AG04449 (cell line): ENCODE measurements around the gene PRAMEF12.
"Not testable (repeated sequence)": the region's sequence is repeated elsewhere in the genome, so short reads cannot be mapped to it uniquely, and the experiment has no call there.

Experiments used
- CTCF ChIA-PET: fragments of 350-600 bp; formaldehyde crosslinking; extraction: SDS; loops from one replicate; lab custom pipeline; 2021; ENCODE audit warnings: antibody characterized with exemption; lab: Yijun Ruan, JAX
- POLR2A ChIA-PET: fragments of 400-600, 350-600 bp; formaldehyde crosslinking; extraction: SDS; loops from one replicate; lab custom pipeline; 2020; ENCODE audit warnings: antibody characterized with exemption, inconsistent platforms; lab: Yijun Ruan, JAX
- DNase-seq: peaks from one replicate; pipeline ENCODE4 v3.0.0-alpha.2; 2010; ENCODE audit warnings: low read depth, low spot score
- H3K4me3 ChIP-seq: 2 replicates; pipeline ENCODE4 v1.5.1; 2011; ENCODE audit warnings: low read depth, mild to moderate bottlenecking, control low read depth, low read length
- TF ChIP-seq, protein P1 (sequence below): IDR thresholded peaks from one replicate; pipeline ENCODE4 v1.5.1; 2011; ENCODE audit warnings: mild to moderate bottlenecking, moderate library complexity, low read length, control low read depth, inconsistent platforms; ENCODE audit not compliant: insufficient read depth; ENCODE audit errors: missing control alignments

Gene PRAMEF12

DNA sequence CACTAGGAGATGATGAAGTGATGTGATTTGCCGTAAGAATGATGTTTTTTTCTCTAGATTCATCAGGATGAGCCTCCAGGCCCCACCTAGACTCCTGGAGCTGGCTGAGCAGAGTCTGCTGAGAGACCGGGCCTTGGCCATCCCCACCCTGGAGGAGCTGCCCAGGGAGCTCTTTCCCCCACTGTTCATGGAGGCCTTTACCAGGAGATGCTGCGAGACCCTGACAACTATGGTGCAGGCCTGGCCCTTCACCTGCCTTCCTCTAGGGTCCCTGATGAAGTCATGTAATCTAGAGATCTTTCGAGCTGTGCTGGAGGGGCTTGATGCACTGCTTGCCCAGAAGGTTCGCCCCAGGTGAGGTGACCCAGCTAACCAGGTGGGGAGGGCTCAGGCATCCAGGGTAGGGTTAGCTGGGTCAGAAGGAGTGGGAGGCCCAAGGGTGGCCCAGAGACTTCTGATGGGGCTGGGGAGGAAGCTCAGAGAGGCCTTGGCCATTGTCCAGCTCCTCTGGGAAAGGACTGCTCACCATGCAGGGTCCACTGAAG lies 1.3 kb downstream of the PRAMEF12 start:
- CTCF ChIA-PET = no interaction called here
- TF ChIP-seq, protein P1, sequence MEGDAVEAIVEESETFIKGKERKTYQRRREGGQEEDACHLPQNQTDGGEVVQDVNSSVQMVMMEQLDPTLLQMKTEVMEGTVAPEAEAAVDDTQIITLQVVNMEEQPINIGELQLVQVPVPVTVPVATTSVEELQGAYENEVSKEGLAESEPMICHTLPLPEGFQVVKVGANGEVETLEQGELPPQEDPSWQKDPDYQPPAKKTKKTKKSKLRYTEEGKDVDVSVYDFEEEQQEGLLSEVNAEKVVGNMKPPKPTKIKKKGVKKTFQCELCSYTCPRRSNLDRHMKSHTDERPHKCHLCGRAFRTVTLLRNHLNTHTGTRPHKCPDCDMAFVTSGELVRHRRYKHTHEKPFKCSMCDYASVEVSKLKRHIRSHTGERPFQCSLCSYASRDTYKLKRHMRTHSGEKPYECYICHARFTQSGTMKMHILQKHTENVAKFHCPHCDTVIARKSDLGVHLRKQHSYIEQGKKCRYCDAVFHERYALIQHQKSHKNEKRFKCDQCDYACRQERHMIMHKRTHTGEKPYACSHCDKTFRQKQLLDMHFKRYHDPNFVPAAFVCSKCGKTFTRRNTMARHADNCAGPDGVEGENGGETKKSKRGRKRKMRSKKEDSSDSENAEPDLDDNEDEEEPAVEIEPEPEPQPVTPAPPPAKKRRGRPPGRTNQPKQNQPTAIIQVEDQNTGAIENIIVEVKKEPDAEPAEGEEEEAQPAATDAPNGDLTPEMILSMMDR = no peak
- no peak for DNase-seq
- no peak overlapping the region for H3K4me3 ChIP-seq
- POLR2A ChIA-PET = no interaction called here

DNA sequence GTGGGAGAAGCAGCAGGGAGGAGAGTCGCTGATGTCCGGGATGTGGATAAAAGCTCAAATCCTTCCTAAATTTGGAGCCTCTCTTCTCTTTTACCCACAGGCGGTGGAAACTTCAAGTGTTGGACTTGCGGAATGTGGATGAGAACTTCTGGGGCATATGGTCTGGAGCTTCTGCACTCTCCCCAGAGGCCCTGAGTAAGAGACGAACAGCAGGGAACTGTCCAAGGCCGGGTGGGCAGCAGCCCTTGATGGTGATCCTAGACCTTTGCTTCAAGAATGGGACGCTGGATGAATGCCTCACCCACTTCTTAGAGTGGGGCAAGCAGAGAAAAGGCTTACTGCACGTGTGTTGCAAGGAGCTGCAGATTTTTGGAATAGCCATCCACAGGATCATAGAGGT lies 1.9 kb downstream of the PRAMEF12 start:
- POLR2A ChIA-PET = no interaction called here
- TF ChIP-seq, protein P1 = no peak

DNA sequence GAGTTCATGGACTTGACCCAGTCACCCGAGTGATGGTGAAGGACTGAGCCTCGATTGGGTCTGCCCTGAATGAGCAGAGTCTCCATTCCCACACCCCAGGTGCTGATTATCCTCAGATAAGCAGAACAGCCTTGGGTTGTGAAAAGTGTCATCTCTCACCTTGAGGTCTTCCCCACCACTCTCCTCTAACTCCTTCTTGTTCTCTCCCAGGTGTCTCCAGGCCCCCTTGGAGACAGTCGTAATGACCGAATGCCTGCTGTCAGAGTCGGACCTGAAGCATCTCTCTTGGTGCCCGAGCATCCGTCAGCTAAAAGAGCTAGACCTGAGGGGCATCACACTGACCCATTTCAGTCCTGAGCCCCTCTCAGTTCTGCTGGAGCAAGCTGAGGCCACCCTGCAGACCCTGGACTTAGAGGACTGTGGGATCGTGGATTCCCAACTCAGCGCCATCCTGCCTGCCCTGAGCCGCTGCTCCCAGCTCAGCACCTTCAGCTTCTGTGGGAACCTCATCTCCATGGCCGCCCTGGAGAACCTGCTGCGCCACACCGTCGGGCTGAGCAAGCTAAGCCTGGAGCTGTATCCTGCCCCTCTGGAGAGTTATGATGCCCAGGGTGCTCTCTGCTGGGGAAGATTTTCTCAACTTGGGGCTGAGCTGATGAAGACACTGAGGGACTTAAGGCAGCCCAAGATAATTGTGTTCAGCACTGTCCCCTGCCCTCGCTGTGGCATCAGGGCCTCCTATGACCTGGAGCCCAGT lies 3.4 kb downstream of the PRAMEF12 start:
- POLR2A ChIA-PET = no interaction called here
- TF ChIP-seq, protein P1 = no peak
- CTCF ChIA-PET = no interaction called here
- no peak for DNase-seq
- H3K4me3 ChIP-seq = no peak overlapping the region

More for the DNA sequence above, 1.9 kb downstream of the PRAMEF12 start:
- no peak overlapping the region for H3K4me3 ChIP-seq
- no peak for DNase-seq
- CTCF ChIA-PET = no interaction called here

DNA sequence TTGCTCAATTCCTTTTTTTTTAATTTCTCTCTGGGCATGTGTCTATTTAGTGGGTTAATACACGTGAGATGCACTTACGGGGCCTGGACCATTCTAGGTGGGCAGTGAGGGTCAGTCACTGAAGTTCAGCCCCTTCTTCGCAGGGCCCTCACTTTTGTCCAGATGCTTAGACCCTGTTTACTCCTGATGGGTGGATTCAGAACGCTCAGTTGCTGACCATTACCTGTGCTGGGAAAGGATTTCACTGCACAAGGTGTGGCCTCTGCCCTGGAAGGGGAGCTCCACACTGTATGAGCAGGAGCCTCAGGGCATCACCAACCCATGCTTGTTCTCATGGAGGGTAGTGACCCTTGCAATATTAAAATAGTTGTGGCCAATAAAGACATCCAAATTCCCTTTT lies 4.5 kb downstream of the PRAMEF12 start:
- POLR2A ChIA-PET = no interaction called here
- CTCF ChIA-PET = no interaction called here
- no peak overlapping the region for H3K4me3 ChIP-seq
- no peak for DNase-seq
- TF ChIP-seq, protein P1 = no peak

DNA sequence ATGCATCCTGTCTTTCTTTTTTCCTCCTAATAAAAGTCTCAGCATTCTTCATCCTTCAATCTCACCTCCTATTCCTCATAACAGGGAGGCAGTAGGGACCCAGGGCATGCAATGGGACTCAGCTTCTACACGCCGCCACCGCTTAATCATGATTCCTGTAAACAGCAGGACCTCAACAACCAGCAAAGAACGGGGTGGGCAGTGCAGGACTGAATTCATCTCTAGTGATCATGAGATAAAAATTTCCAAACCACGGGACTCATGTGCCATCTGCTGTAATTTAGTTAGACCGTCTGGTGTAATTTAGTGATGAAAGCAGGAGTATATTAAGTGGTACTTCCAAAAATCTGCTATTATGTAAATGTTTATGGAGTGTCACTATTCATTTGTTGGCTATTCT lies 5.4 kb downstream of the PRAMEF12 start:
- ChIA-PET CTCF (no interaction called here), POLR2A (no interaction called here)
- TF ChIP-seq, protein P1 = no peak
- no peak for DNase-seq
- no peak overlapping the region for H3K4me3 ChIP-seq

DNA sequence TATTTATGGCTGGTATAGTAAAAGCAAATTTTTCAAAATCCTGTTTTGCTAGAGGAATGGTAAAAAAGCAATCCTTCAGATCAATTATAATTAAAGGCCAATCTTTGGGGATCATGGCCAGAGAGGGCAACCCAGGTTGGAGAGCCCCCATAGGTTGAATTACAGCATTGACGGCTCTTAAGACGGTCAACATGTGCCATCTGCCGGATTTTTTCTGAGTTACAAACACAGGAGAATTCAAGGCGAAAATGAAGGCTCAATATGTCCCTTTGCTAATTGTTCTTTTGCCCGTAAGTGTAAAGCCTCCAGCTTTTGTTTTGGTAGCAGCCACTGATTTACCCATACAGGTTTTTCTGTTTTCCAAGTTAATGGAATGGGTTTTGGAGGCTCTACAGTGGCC lies 8.0 kb downstream of the PRAMEF12 start:
- CTCF ChIA-PET, POLR2A ChIA-PET, H3K4me3 ChIP-seq, DNase-seq: not testable (repeated sequence)

DNA sequence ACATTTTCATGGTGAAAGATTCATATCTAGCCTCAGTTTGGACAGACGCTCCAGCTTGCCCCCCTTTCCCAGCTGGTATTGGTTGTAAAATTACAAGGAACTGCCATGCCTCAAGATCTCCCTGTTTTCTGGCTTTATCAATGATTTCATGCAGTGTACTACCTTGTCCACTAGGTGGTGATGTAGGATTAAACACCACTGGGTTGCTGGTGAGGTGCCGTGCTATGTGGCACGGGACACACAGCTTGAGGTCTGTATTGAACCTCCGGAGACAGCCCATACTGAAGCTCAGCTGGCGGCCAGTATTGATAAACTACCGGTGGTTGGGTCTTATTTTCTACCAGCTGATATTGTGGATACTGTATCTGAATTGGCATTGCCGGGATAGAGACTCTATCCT lies 10.2 kb downstream of the PRAMEF12 start:
- H3K4me3 ChIP-seq, CTCF ChIA-PET, POLR2A ChIA-PET, DNase-seq: not testable (repeated sequence)

DNA sequence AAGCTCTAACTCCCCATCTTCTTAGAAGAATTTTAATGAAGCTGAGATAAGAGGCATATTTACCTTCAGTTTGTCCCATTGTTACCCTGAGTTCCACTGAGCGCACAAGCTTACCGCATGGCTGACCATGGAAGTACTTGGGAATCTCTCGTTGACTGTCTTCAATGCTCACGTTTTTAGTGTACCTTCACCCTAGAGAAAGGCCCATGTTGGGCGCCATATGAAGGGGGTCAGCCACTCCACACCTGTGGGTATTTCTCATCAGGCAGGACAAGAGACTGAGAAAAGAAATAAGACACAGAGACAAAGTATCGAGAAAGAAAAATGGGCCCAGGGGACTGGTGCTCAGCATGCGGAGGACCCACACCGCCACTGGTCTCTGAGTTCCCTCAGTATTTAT lies 11.2 kb downstream of the PRAMEF12 start:
- CTCF ChIA-PET, DNase-seq, H3K4me3 ChIP-seq, POLR2A ChIA-PET: not testable (repeated sequence)

DNA sequence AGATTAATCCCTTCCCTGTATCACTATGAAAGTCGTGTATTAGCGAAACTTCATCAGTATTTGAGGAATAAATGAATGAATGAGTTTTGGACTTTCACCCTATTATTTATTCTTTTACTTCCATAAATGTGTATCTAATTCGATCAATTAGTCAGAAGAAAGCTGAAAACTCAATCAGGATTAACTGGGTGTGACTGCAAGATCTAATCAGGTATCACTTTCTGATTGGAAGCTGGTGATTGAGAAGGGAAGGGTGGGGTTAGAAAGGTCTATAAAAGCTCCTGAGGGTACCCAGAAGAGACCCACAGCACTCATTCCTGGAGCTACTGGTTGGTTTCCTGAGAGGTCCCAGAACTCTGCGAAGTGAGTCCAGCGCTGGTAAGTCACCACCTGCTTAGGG lies 17.6 kb downstream of the PRAMEF12 start, which contains the start of gene PRAMEF1:
TSS of gene PRAMEF1 (plus strand) at position 301 of the 400 bp plus-strand sequence. CDS start 1,831 bp downstream, outside the sequence.
- CTCF ChIA-PET, DNase-seq, H3K4me3 ChIP-seq, POLR2A ChIA-PET: not testable (repeated sequence)
